ENCODE data around the gene OAS3. TPM values are rescaled to one million over a fixed set of nuclear protein-coding genes. Genes with fewer than 3 reads are reported as not detected.

Gene OAS3
- total and polyA plus RNA-seq, 2 donors (not counting 1 experiment from before 2014, with no cell fraction given), result 16.5 to 24.9 TPM

- ChIA-PET POLR2A (no interaction called here), CTCF (no interaction called here)
- Mint-ChIP-seq H3K27ac (no peak overlapping the region), H3K4me3 (no peak overlapping the region), H3K27me3 (no peaks in the 10 kb centered on the region), H3K4me1 (peaks cover 31% of the 10 kb centered on the region), H3K9me3 (ENCODE audit: insufficient read depth) (no peaks in the 10 kb centered on the region)
- DNase-seq (no peak), ATAC-seq (ENCODE audit: low read depth) (no peak)
- Histone ChIP-seq H3K4me1 (ENCODE audit: control insufficient read depth in 2 of 2, insufficient read depth in 2 of 2, low read length in 2 of 2) (peaks cover 18 to 20% of the 10 kb centered on the region in 2 donors), H3K4me2 (replicated peaks; ENCODE audit: low read depth, low read length, poor library complexity, severe bottlenecking) (no peak overlapping the region), H2AFZ (ENCODE audit: insufficient read depth, low read depth, low read length, poor library complexity, severe bottlenecking) (no peak overlapping the region), H3K79me2 (ENCODE audit: control insufficient read depth, insufficient read depth, low read length) (peaks cover 32% of the 10 kb centered on the region), H3K27me3 (replicated peaks in 1 of 4; ENCODE audit: control extremely low read depth in 1 of 4, control insufficient read depth in 3 of 4, insufficient read depth in 4 of 4, low read length in 3 of 4) (no peaks in the 10 kb centered on the region), H3K27ac (ENCODE audit: low read length in 2 of 2) (no peak overlapping the region), H3K9ac (ENCODE audit: low read length) (no peak overlapping the region), H3K9me3 (ENCODE audit: control extremely low read depth in 1 of 3, control insufficient read depth in 2 of 3, insufficient read depth in 1 of 3, low read length in 2 of 3) (peaks cover 0 to 3% (median 1%) of the 10 kb centered on the region in 3 donors), H3K4me3 (ENCODE audit: control extremely low read depth in 1 of 5, extremely low read depth in 1 of 5, insufficient read depth in 1 of 5, low read depth in 2 of 5, low read length in 4 of 5) (no peak overlapping the region), H4K20me1 (ENCODE audit: control insufficient read depth, insufficient read depth, low read length, poor library complexity, severe bottlenecking) (peaks cover 25% of the 10 kb centered on the region), H3K36me3 (replicated peaks in 1 of 2; ENCODE audit: control extremely low read depth in 1 of 2, control insufficient read depth in 1 of 2, extremely low read depth in 1 of 2, insufficient read depth in 2 of 2, low read length in 1 of 2) (peaks cover 3 to 63% of the 10 kb centered on the region in 2 experiments)
- WGBS (ENCODE audit: insufficient coverage), result 100% methylated on average over 4 of the region's 8 CpGs
- intact Hi-C loops (cut with micrococcal nuclease), result no loop called here
- no peak for TF ChIP-seq EZH2 (IDR thresholded peaks at IDR 0.05; ENCODE audit: borderline replicate concordance, insufficient read depth, low read depth, low read length, poor library complexity, severe bottlenecking)
- TF ChIP-seq, protein P1, sequence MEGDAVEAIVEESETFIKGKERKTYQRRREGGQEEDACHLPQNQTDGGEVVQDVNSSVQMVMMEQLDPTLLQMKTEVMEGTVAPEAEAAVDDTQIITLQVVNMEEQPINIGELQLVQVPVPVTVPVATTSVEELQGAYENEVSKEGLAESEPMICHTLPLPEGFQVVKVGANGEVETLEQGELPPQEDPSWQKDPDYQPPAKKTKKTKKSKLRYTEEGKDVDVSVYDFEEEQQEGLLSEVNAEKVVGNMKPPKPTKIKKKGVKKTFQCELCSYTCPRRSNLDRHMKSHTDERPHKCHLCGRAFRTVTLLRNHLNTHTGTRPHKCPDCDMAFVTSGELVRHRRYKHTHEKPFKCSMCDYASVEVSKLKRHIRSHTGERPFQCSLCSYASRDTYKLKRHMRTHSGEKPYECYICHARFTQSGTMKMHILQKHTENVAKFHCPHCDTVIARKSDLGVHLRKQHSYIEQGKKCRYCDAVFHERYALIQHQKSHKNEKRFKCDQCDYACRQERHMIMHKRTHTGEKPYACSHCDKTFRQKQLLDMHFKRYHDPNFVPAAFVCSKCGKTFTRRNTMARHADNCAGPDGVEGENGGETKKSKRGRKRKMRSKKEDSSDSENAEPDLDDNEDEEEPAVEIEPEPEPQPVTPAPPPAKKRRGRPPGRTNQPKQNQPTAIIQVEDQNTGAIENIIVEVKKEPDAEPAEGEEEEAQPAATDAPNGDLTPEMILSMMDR (IDR thresholded peaks at IDR 0.05), result no peak
These were observed 58.2 kb downstream of the OAS3 start for GRCh38 chr12:112996501-112996900.

- H3K9ac ChIP-seq (ENCODE audit: low read length), result no peak overlapping the region
- H3K4me1 ChIP-seq (ENCODE audit: control insufficient read depth in 2 of 2, insufficient read depth in 2 of 2, low read length in 2 of 2), result peaks cover 18 to 20% of the 10 kb centered on the region in 2 donors
- no peaks in the 10 kb centered on the region for H3K27me3 ChIP-seq (replicated peaks in 1 of 4; ENCODE audit: control extremely low read depth in 1 of 4, control insufficient read depth in 3 of 4, insufficient read depth in 4 of 4, low read length in 3 of 4)
- Mint-ChIP-seq H3K4me1 (peaks cover 31% of the 10 kb centered on the region), H3K9me3 (ENCODE audit: insufficient read depth) (no peaks in the 10 kb centered on the region), H3K27me3 (no peaks in the 10 kb centered on the region), H3K27ac (peak overlapping the region; percentile 26), H3K4me3 (no peak overlapping the region)
- ChIA-PET CTCF (interaction anchor here (0.6 to 2.1 kb wide), 4 partner anchors 19 to 183 kb away, joined by 3 to 12 read pairs (median 8); partner anchors contain the start of gene OAS2), POLR2A (no interaction called here)
- H3K36me3 ChIP-seq (replicated peaks in 1 of 2; ENCODE audit: control extremely low read depth in 1 of 2, control insufficient read depth in 1 of 2, extremely low read depth in 1 of 2, insufficient read depth in 2 of 2, low read length in 1 of 2), result peaks cover 3 to 66% of the 10 kb centered on the region in 2 experiments
- H3K4me3 ChIP-seq (ENCODE audit: control extremely low read depth in 1 of 5, extremely low read depth in 1 of 5, insufficient read depth in 1 of 5, low read depth in 2 of 5, low read length in 4 of 5), result no peak overlapping the region
- no peak overlapping the region for H2AFZ ChIP-seq (ENCODE audit: insufficient read depth, low read depth, low read length, poor library complexity, severe bottlenecking)
- DNase-seq, result no peak
- peaks cover 25% of the 10 kb centered on the region for H4K20me1 ChIP-seq (ENCODE audit: control insufficient read depth, insufficient read depth, low read length, poor library complexity, severe bottlenecking)
- TF ChIP-seq, protein P1 (IDR thresholded peaks at IDR 0.05), result no peak
- no peak for TF ChIP-seq EZH2 (IDR thresholded peaks at IDR 0.05; ENCODE audit: borderline replicate concordance, insufficient read depth, low read depth, low read length, poor library complexity, severe bottlenecking)
- ATAC-seq (ENCODE audit: low read depth), result no peak
- intact Hi-C loops (cut with micrococcal nuclease), result no loop called here
- 98% methylated on average over 5 of the region's 7 CpGs for WGBS (ENCODE audit: insufficient coverage)
- peaks cover 0 to 3% (median 1%) of the 10 kb centered on the region in 3 donors for H3K9me3 ChIP-seq (ENCODE audit: control extremely low read depth in 1 of 3, control insufficient read depth in 2 of 3, insufficient read depth in 1 of 3, low read length in 2 of 3)
- H3K4me2 ChIP-seq (replicated peaks; ENCODE audit: low read depth, low read length, poor library complexity, severe bottlenecking), result no peak overlapping the region
- peaks cover 32% of the 10 kb centered on the region for H3K79me2 ChIP-seq (ENCODE audit: control insufficient read depth, insufficient read depth, low read length)
- H3K27ac ChIP-seq (ENCODE audit: low read length in 2 of 2), result no peak overlapping the region
These were observed 59.2 kb downstream of the OAS3 start for GRCh38 chr12:112997506-112997905.
